ENCODE data around the gene FOCAD. TPM values are rescaled to one million over a fixed set of nuclear protein-coding genes. Genes with fewer than 3 reads are reported as not detected.

Gene FOCAD
- total RNA-seq, 1 experiment from 2014 or later, result 17.1 TPM

DNA sequence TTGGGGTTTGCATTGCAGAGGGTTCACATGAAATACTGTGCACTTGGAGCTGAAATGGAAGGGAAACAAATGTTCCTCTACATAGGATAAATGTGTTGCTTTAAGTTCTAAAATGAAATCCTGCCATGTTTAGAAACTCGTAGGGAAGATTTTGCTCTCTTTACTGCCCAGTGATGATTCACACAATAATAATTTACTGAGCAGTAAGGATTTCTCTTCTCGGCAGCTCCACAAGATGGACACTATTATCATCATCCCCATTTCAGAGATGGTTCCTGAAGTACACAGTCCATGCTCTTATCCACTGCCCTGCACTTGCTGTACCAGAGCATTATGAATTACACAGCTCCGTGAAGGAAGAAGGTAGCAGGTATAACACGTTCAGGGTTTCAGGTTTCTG, 343.2 kb downstream of the FOCAD start:
- H4K20me1 ChIP-seq (ENCODE audit: insufficient read depth), result no peaks in the 10 kb centered on the region
- no peaks in the 10 kb centered on the region for H3K9me2 ChIP-seq (ENCODE audit: insufficient read depth)
- H3K9me3 ChIP-seq (ENCODE audit: insufficient read depth, low read depth), result no peaks in the 10 kb centered on the region
- ChIA-PET CTCF (no interaction called here), POLR2A (ENCODE audit: unreplicated experiment) (no interaction called here)
- H3K36me3 ChIP-seq (ENCODE audit: low read depth), result no peaks in the 10 kb centered on the region
- no peak overlapping the region for H3K4me3 ChIP-seq
- 0 out of 2 replicates have a peak, but pooled peaks cover 3% of the 10 kb centered on the region for H3K4me1 ChIP-seq (replicated peaks; ENCODE audit: insufficient read depth)
- H3K4me2 ChIP-seq, result no peak overlapping the region
- no TSS peak for BruUV-seq (replicated peaks)
- no peaks in the 10 kb centered on the region for H3F3A ChIP-seq (ENCODE audit: insufficient read depth, low read depth)
- no peak overlapping the region for H3K27ac ChIP-seq
- intact Hi-C loops (cut with micrococcal nuclease; ENCODE audit: unreplicated experiment), result no loop called here
- TF ChIP-seq, protein P1, sequence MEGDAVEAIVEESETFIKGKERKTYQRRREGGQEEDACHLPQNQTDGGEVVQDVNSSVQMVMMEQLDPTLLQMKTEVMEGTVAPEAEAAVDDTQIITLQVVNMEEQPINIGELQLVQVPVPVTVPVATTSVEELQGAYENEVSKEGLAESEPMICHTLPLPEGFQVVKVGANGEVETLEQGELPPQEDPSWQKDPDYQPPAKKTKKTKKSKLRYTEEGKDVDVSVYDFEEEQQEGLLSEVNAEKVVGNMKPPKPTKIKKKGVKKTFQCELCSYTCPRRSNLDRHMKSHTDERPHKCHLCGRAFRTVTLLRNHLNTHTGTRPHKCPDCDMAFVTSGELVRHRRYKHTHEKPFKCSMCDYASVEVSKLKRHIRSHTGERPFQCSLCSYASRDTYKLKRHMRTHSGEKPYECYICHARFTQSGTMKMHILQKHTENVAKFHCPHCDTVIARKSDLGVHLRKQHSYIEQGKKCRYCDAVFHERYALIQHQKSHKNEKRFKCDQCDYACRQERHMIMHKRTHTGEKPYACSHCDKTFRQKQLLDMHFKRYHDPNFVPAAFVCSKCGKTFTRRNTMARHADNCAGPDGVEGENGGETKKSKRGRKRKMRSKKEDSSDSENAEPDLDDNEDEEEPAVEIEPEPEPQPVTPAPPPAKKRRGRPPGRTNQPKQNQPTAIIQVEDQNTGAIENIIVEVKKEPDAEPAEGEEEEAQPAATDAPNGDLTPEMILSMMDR (conservative IDR thresholded peaks at IDR 0.05), result no peak
- TF ChIP-seq EZH2 (IDR thresholded peaks at IDR 0.05; ENCODE audit: low read depth), result no peak
- no peaks in the 10 kb centered on the region for H3K27me3 ChIP-seq (ENCODE audit: insufficient read depth, low read depth)
- no peak for DNase-seq
- H3K79me2 ChIP-seq (ENCODE audit: low read depth), result no peaks in the 10 kb centered on the region
- no peak overlapping the region for H2AFZ ChIP-seq

DNA sequence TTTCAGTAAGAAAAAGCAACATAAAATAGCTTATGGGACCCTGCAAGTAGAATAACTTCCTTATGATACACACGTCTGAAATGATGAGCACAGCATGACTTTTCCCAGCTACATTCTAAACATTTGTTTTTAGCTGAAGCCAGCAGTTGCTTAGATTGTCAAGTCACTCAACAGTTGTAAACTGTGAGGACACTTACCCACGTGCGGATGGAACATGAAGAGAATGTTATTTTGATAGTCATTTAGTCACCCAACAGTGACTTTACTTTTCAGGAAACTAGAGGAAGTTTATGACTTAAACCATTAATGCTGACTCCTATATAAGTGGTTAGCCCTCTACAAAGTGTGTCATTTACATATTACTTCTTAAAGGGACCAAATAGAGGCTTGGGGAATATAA, 344.4 kb downstream of the FOCAD start:
- Histone ChIP-seq H3K27ac (no peak overlapping the region), H4K20me1 (ENCODE audit: insufficient read depth) (no peaks in the 10 kb centered on the region), H2AFZ (no peak overlapping the region), H3K36me3 (ENCODE audit: low read depth) (no peaks in the 10 kb centered on the region), H3K4me2 (no peak overlapping the region), H3K4me1 (replicated peaks; ENCODE audit: insufficient read depth) (0 out of 2 replicates have a peak, but pooled peaks cover 3% of the 10 kb centered on the region), H3K9me3 (ENCODE audit: insufficient read depth, low read depth) (no peaks in the 10 kb centered on the region), H3K27me3 (ENCODE audit: insufficient read depth, low read depth) (no peaks in the 10 kb centered on the region), H3K9me2 (ENCODE audit: insufficient read depth) (no peaks in the 10 kb centered on the region), H3F3A (ENCODE audit: insufficient read depth, low read depth) (no peaks in the 10 kb centered on the region), H3K4me3 (no peak overlapping the region), H3K79me2 (ENCODE audit: low read depth) (no peaks in the 10 kb centered on the region)
- CTCF ChIA-PET, result no interaction called here
- no peak for DNase-seq
- TF ChIP-seq, protein P1 (conservative IDR thresholded peaks at IDR 0.05), result no peak
- TF ChIP-seq EZH2 (IDR thresholded peaks at IDR 0.05; ENCODE audit: low read depth), result no peak
- intact Hi-C loops (cut with micrococcal nuclease; ENCODE audit: unreplicated experiment), result no loop called here
- no TSS peak for BruUV-seq (replicated peaks)
- POLR2A ChIA-PET (ENCODE audit: unreplicated experiment), result no interaction called here

DNA sequence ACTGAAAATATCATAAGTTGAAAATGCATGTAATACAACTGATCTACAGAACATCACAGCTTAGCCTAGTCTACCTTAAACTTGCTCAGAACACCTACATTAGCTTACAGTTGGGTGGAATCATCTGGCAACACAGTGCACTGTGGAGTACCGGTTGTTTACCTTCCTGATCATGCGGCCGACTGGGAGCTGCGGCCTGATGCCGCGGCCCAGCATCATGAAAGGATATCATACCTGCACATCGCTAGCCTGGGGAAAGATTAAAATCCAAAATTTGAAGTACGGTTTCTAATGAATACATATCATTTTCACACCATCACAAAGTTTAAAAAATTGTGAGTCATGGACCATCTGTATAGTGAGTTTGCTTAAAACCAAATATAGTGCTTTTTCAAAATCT, 345.6 kb downstream of the FOCAD start:
- POLR2A ChIA-PET (ENCODE audit: unreplicated experiment), result no interaction called here
- Histone ChIP-seq H4K20me1 (ENCODE audit: insufficient read depth) (no peaks in the 10 kb centered on the region), H3K9me3 (ENCODE audit: insufficient read depth, low read depth) (no peaks in the 10 kb centered on the region), H3K9me2 (ENCODE audit: insufficient read depth) (no peaks in the 10 kb centered on the region), H3K27ac (no peak overlapping the region), H2AFZ (no peak overlapping the region), H3K4me3 (no peak overlapping the region), H3K36me3 (ENCODE audit: low read depth) (no peaks in the 10 kb centered on the region), H3K4me1 (replicated peaks; ENCODE audit: insufficient read depth) (0 out of 2 replicates have a peak, but pooled peaks cover 3% of the 10 kb centered on the region), H3F3A (ENCODE audit: insufficient read depth, low read depth) (no peaks in the 10 kb centered on the region), H3K4me2 (no peak overlapping the region), H3K27me3 (ENCODE audit: insufficient read depth, low read depth) (no peaks in the 10 kb centered on the region), H3K79me2 (ENCODE audit: low read depth) (no peaks in the 10 kb centered on the region)
- no TSS peak for BruUV-seq (replicated peaks)
- intact Hi-C loops (cut with micrococcal nuclease; ENCODE audit: unreplicated experiment), result loop anchor here (1.0 kb wide), 1 partner anchor 66 kb away; no protein-coding TSS in a partner anchor
- TF ChIP-seq, protein P1 (conservative IDR thresholded peaks at IDR 0.05), result no peak
- no peak for TF ChIP-seq EZH2 (IDR thresholded peaks at IDR 0.05; ENCODE audit: low read depth)
- CTCF ChIA-PET, result no interaction called here
- no peak for DNase-seq
